AML-193 (cell line): Measurements from ENCODE around the gene KIF12.
"Not testable (repeated sequence)": the region's sequence is repeated elsewhere in the genome, so short reads cannot be mapped to it uniquely, and the experiment has no call there.

Source experiments
- DNase-seq, 2 experiments: peaks; one replicate each; lab custom pipeline; 2025; lab: John Stamatoyannopoulos, UW

The KIF12 gene

GRCh38 chr9:114084282-114085073 lies 14.6 kb downstream of the KIF12 start:
- no peak for DNase-seq

DNA sequence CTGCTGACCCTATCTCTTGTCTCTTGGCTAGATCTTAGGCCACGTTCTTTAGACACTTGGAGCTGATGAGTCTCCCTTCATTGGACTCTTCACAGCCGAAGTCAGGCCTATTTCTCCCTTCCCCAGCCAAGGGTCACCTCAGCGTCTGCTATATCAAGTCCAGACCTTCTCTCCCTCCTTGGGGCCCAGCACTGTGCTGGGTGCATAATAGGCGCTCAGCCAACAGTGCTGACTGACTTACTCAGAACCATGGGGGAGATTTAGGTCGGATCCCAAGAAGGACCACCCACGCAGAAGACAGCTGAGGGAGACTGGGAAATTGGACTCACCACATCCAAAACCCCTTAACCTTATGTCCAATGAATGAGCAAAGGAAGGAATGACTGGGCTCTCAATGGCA lies 15.4 kb downstream of the KIF12 start:
- no peak for DNase-seq

- DNase-seq, result not testable (repeated sequence)
Observed at GRCh38 chr9:114082763-114083412, 16.2 kb downstream of the KIF12 start.

DNA sequence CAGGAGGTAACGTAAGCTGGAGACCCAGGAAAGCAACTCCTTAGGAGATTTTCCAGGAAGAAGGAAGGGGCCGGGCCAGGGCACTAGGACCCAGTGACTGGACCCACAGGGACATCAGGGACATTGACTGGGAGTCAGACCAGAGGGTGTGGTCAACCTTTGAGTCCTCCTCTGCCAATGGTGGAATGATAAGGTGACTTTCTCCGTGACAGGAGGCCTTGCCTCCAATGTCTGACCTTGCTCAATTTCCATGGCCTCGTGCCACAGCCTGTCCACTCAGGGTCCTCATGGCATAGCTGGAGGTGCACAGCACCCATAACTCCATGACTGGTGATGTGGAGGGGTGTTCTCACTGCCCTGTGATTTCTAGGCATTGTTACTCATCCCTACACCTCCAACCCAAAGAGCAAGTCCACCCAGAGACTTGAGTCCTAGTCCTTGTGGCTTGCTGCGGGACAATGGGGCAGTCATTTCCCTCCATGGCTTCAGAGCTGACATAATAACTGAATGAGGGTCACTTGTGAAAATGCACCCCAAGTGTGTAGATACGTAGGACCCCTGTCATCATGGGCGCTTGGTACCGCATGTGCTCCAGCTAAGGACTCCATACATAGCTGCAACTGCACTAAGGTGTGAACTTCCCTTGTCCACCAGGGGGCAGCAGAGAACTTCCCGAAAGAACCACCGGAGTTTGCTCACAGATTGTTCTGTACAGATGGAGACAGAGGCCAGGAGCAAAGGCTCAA lies 16.9 kb downstream of the KIF12 start:
- DNase-seq, result peak; percentile 44 to 60

- no peak for DNase-seq
Observed at GRCh38 chr9:114081441-114082016, 17.6 kb downstream of the KIF12 start.

DNA sequence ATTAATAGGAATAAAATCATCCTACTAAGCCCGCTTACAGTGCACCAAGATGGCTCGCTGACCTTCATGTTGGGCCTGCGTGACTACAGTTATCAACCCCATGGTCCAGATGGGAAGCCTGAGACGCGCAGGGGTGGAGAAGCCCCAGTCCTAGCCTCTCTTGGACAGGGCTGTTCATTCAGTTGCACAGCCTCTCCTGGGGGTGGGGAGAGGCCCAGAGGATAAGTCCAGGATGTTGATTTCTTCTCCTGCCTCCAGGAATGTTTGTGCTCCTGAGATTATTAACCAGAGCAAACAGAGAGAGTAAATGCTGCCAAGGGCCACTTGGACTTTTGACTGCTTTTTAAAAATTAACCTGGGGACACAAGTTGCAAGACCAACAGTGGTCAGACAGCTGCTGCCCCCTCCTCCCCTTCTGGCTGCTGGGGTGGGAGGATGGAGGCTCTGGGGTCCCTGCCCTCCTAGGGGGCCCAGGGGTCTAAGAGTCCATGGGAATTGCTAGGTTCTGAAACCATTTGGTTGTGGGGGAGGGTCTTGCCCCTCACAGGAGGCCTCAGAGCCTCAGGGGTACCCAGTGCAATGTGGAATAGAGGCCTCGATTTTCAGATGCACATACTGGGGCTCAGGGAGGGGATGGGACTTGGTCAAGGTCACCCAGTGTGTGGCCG lies 18.2 kb downstream of the KIF12 start:
- DNase-seq, result no peak

- DNase-seq, result no peak
Observed at GRCh38 chr9:114080195-114080772, 18.8 kb downstream of the KIF12 start.

DNA sequence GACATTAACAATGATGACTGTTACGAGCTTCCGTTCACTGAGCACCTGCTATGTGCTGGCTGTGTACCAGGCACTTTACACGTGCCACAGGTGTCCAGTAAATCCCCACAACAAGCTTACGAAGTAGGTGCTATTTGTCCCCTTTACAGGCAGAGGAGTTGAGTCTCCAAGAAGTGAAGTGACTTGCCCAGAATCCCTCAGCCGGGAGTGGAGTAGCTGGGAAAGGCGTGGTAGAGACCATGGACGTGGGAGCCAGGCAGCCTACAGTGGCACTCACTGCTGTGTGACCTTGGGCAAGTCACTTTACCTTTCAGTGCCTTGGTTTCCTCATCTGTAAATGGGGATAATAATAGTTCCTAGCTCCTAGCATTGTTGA lies 20.3 kb downstream of the KIF12 start:
- no peak for DNase-seq

- DNase-seq, result no peak
Observed at GRCh38 chr9:114078021-114078780, 20.9 kb downstream of the KIF12 start, which contains the start of gene AMBP. Gene AMBP, minus strand, starts transcription at chr9:114078300. Its CDS starts 91 bp downstream, at chr9:114078209.

DNA sequence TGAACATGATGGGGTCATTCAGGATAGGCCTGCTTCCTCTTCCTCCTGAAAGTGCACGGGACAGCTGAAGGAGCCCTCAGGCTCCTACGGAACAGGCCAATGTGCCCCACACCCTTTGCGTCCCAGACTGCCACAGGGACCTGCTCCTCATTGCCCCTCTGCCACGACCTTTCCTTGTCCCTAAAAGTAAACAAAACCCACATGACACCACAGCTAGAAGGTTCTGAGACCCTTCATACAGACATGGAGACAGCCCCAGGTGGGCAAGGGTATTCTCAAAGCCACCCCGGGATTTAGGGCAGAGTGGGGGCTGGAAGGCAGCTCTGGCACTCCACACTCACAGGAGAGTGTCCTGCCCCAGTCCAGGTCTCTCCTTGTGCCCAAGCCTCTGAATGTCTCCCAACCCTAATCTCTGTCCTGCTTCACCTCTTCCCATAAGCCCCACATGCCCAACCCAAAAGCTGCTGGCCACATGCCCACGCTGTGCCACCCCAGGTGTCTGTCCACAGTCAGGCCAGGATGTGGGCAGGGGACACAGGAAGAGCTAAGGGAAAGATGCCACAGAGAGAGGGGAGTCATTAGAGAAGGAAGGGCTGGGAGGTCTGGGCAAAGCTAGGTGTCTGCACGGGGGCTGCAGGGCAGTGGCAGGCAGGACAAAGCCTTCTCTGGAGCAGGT lies 21.8 kb downstream of the KIF12 start:
- no peak for DNase-seq

- DNase-seq, result no peak
Observed at GRCh38 chr9:114076237-114077161, 22.6 kb downstream of the KIF12 start.

GRCh38 chr9:114075602-114076001 lies 23.5 kb downstream of the KIF12 start:
- DNase-seq, result no peak

GRCh38 chr9:114072184-114073140 lies 26.6 kb downstream of the KIF12 start:
- no peak for DNase-seq

DNA sequence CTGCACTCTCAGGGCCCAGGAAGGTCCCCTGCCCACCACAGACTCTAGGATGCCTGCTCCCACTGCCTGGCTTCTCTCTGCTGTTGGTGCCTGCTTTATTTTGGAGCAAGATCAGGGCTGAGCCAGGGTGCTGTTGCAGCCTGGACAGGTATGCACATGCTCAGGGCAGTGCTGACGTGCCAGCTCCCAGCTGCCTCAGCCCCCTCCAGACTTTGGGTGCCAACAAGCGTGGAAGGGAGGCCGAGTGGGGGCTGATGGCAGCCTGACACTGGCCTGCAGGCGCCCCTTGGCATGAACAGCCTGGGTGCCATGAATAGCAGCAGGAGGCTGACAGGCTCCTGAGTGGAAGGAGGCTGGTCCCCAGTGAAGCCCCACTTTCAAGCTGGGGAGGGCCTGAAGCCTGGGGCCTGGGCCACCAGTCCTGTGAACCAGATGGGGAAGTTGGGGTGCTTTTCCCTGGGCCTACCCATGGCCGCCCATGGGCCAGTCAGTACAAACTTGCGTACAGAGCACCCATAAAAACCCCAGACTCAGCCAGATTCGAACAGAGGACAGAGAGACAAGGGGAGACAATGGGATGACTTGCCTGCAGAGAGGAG lies 27.8 kb downstream of the KIF12 start:
- no peak for DNase-seq

- DNase-seq, result no peak
Observed at GRCh38 chr9:114070188-114071103, 28.6 kb downstream of the KIF12 start.

DNA sequence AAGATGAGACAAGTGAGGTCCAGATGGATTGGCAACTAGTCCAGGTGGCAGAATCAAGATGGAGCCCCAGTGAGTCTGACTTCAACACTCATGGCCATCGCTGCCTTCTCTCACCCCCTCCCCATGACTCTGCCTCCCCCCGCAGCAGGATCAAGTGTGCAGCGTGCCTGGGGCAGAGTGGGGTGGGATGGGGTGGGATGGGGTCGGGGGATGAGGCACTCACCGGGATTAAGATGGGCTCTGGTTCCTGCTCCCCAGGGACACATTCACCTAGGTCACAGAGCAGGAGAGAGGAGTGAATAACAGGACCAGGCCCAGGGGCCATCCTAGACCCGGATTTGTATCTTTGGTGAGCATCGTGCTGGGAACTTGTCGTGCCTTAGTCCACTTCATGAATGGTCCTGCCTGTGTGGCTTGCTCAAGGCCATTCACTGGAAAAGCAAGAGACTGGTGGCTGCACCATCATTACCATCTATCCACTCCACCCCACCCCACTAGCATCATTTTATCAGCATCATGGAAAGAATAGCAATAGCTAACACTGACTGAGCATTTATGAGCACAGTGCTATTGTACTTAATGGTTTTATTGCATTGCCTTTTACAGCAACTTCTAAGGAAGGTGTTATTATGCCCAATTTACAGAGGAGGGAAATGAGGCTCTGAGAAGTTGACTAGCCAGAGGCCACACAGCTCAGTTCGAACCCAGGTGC lies 29.5 kb downstream of the KIF12 start:
- no peak for DNase-seq
